HCT116 (cell line): ENCODE measurements around the gene RTN4RL2. TPM values are rescaled to one million over a fixed set of nuclear protein-coding genes. Genes with fewer than 3 reads are reported as not detected.

Source experiments
- ATAC-seq: fragments of 200-7000 bp; cut with Tn5 transposase; 2 replicates; pipeline ENCODE4 v1.9.1; 2020; ENCODE audit warnings: mild to moderate bottlenecking, moderate library complexity
- BruUV-seq: library from RNA; stranded (reverse); fragments of 400-500 nt; replicated peaks from 2 replicates; lab custom pipeline; 2021; lab: Mats Ljungman, UMichigan
- CTCF ChIA-PET: fragments of 300-600 bp; sonication (Branson Sonifier 250); formaldehyde crosslinking; loops from one replicate; lab custom pipeline; 2021; ENCODE audit warnings: antibody characterized with exemption; lab: Charles Lee
- POLR2A ChIA-PET: fragments of 300-600, 350-600 bp; sonication (Branson Sonifier 250); formaldehyde crosslinking; loops from one replicate; lab custom pipeline; 2021; ENCODE audit warnings: antibody characterized with exemption; lab: Charles Lee
- RAD21 ChIA-PET, 2 experiments: fragments of 300-600 bp; sonication (Branson Sonifier 250); formaldehyde crosslinking; loops; one replicate each; lab custom pipeline; 2023; ENCODE audit warnings: low total read pairs in 2 of 2; ENCODE audit not compliant: uncharacterized antibody in 2 of 2, unreplicated experiment in 2 of 2, low non-redundant PET in 1 of 2; lab: Charles Lee
- DNase-seq: peaks from one replicate; pipeline ENCODE4 v3.0.0-alpha.2; 2010; ENCODE audit warnings: low read depth, low spot score
- H2AFZ ChIP-seq: fragments of 200-600 bp; shearing (Covaris generic), sonication (generic); 2 replicates; pipeline ENCODE4 v1.6.1; 2017; ENCODE audit warnings: low read depth, mixed run types, mixed read lengths, antibody characterized with exemption, low read length; ENCODE audit not compliant: poor library complexity, severe bottlenecking
- H3K27ac ChIP-seq: 2 replicates; pipeline ENCODE4 v1.5.1; 2012; ENCODE audit warnings: low read depth, low read length
- H3K27me3 ChIP-seq: fragments of 200-600 bp; sonication (generic); 2 replicates; pipeline ENCODE4 v1.6.1; 2016; ENCODE audit warnings: mixed run types, low read length, mixed read lengths; ENCODE audit not compliant: insufficient read depth
- H3K36me3 ChIP-seq, 2 experiments: fragments of 200-500 bp in 1 of 2; fragments of 200-600 bp in 1 of 2; sonication (Bioruptor generic) in 1 of 2; sonication (generic) in 1 of 2; 2 replicates each; pipeline versions ENCODE4 v1.5.1 to v1.6.1; 2014 to 2016; ENCODE audit warnings: low read length in 2 of 2, inconsistent platforms in 1 of 2, mixed read lengths in 1 of 2, mixed run types in 1 of 2; ENCODE audit not compliant: insufficient read depth in 2 of 2, control insufficient read depth in 1 of 2
- H3K4me1 ChIP-seq, 2 experiments: fragments of 200-600 bp in 1 of 2; sonication (generic) in 1 of 2; 2 replicates each; pipeline versions ENCODE4 v1.5.1 to v1.6.1; 2012 to 2017; ENCODE audit warnings: low read length in 2 of 2, inconsistent platforms in 1 of 2, mild to moderate bottlenecking in 1 of 2, mixed read lengths in 1 of 2, mixed run types in 1 of 2, moderate library complexity in 1 of 2; ENCODE audit not compliant: insufficient read depth in 2 of 2, control insufficient read depth in 1 of 2
- H3K4me2 ChIP-seq: fragments of 200-600 bp; sonication (generic); 2 replicates; pipeline ENCODE4 v1.6.1; 2017; ENCODE audit warnings: mixed run types, low read length, mixed read lengths
- H3K4me3 ChIP-seq, 2 experiments: fragments of 200-600 bp in 1 of 2; sonication (generic) in 1 of 2; replicated peaks in 1 of 2; 2 replicates each; pipeline ENCODE4 v1.5.1; 2011 to 2016; ENCODE audit warnings: low read length in 2 of 2, control low read depth in 1 of 2, low read depth in 1 of 2, mild to moderate bottlenecking in 1 of 2, mixed read lengths in 1 of 2, mixed run types in 1 of 2
- H3K79me2 ChIP-seq: fragments of 200-600 bp; sonication (generic); 2 replicates; pipeline ENCODE4 v1.6.1; 2017; ENCODE audit warnings: mild to moderate bottlenecking, mixed run types, low read length, moderate library complexity, mixed read lengths; ENCODE audit not compliant: insufficient read depth
- H3K9ac ChIP-seq: fragments of 200-600 bp; sonication (generic); 2 replicates; pipeline ENCODE4 v1.6.1; 2016; ENCODE audit warnings: low read length, mixed read lengths
- H3K9me2 ChIP-seq: fragments of 200-600 bp; sonication (generic), shearing (Covaris generic); 2 replicates; pipeline ENCODE4 v1.6.1; 2017; ENCODE audit warnings: mixed run types, mild to moderate bottlenecking, moderate library complexity; ENCODE audit not compliant: insufficient read depth
- H3K9me3 ChIP-seq, 2 experiments: fragments of 200-500 bp in 1 of 2; fragments of 200-600 bp in 1 of 2; sonication (Bioruptor generic) in 1 of 2; sonication (generic) in 1 of 2; 2 replicates each; pipeline ENCODE4 v1.6.1; 2014 to 2017; ENCODE audit warnings: low read length in 2 of 2, mixed read lengths in 2 of 2, inconsistent platforms in 1 of 2, low read depth in 1 of 2, mild to moderate bottlenecking in 1 of 2, mixed run types in 1 of 2, moderate library complexity in 1 of 2; ENCODE audit not compliant: control insufficient read depth in 1 of 2, insufficient read depth in 1 of 2
- H4K20me1 ChIP-seq: fragments of 200-600 bp; sonication (generic), shearing (Covaris generic); 2 replicates; pipeline ENCODE4 v1.6.1; 2017; ENCODE audit warnings: mixed run types, mild to moderate bottlenecking, moderate library complexity; ENCODE audit not compliant: insufficient read depth
- CBX3 ChIP-seq: IDR thresholded peaks from 2 replicates; pipeline ENCODE4 v1.6.1; 2012; ENCODE audit warnings: low read depth
- CEBPB ChIP-seq: IDR thresholded peaks from 2 replicates; pipeline ENCODE4 v1.6.1; 2012; ENCODE audit warnings: low read depth
- ELF1 ChIP-seq: IDR thresholded peaks from 2 replicates; pipeline ENCODE4 v1.6.1; 2012; ENCODE audit warnings: low read depth, borderline replicate concordance
- JUND ChIP-seq: IDR thresholded peaks from 2 replicates; pipeline ENCODE4 v1.6.1; 2012
- intact Hi-C: fragments of 100-400 bp; cut with micrococcal nuclease; formaldehyde crosslinking; loops from 2 replicates; pipeline ENCODE4 v1.10.0; 2022
- total RNA-seq: library from RNA; stranded (reverse); gene quantifications from one replicate; pipeline ENCODE4 v1.2.1, GENCODE V29; 2021; ENCODE audit not compliant: unreplicated experiment
- TF ChIP-seq, protein P1 (sequence below): IDR thresholded peaks from 2 replicates; pipeline ENCODE4 v1.6.1; 2011; ENCODE audit warnings: mild to moderate bottlenecking, low read length, moderate library complexity; ENCODE audit not compliant: insufficient replicate concordance; ENCODE audit errors: extremely low read depth
- TF ChIP-seq, protein P2 (sequence below): IDR thresholded peaks from 2 replicates; pipeline ENCODE4 v1.6.1; 2012

Gene RTN4RL2
- total RNA-seq, 1 experiment from 2014 or later: 24.0 TPM

- BruUV-seq: no TSS peak
- no peak for TF ChIP-seq ELF1
- no peak for TF ChIP-seq CEBPB
- no peak for TF ChIP-seq JUND
- TF ChIP-seq CBX3: no peak
- TF ChIP-seq, protein P1, sequence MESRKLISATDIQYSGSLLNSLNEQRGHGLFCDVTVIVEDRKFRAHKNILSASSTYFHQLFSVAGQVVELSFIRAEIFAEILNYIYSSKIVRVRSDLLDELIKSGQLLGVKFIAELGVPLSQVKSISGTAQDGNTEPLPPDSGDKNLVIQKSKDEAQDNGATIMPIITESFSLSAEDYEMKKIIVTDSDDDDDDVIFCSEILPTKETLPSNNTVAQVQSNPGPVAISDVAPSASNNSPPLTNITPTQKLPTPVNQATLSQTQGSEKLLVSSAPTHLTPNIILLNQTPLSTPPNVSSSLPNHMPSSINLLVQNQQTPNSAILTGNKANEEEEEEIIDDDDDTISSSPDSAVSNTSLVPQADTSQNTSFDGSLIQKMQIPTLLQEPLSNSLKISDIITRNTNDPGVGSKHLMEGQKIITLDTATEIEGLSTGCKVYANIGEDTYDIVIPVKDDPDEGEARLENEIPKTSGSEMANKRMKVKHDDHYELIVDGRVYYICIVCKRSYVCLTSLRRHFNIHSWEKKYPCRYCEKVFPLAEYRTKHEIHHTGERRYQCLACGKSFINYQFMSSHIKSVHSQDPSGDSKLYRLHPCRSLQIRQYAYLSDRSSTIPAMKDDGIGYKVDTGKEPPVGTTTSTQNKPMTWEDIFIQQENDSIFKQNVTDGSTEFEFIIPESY: no peak
- TF ChIP-seq, protein P2, sequence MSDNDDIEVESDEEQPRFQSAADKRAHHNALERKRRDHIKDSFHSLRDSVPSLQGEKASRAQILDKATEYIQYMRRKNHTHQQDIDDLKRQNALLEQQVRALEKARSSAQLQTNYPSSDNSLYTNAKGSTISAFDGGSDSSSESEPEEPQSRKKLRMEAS: no peak
- H3K79me2 ChIP-seq: no peaks in the 10 kb centered on the region
These were observed 17.3 kb downstream of the RTN4RL2 start for GRCh38 chr11:57477507-57478189.

More at GRCh38 chr11:57477507-57478189, 17.3 kb downstream of the RTN4RL2 start:
- ChIA-PET RAD21 (no interaction called here), CTCF (interaction anchor here (1.7 to 2.0 kb wide), 2 partner anchors 16 to 50 kb away, joined by 5 to 6 read pairs; no protein-coding TSS in a partner anchor), POLR2A (no interaction called here)
- H3K4me1 ChIP-seq: no peaks in the 10 kb centered on the region
- no peaks in the 10 kb centered on the region for H4K20me1 ChIP-seq
- H2AFZ ChIP-seq: no peak overlapping the region
- H3K27ac ChIP-seq: no peak overlapping the region
- DNase-seq: no peak
- no peak overlapping the region for H3K4me2 ChIP-seq
- no peaks in the 10 kb centered on the region for H3K36me3 ChIP-seq
- no peak overlapping the region for H3K4me3 ChIP-seq
- no peak overlapping the region for H3K9ac ChIP-seq
- no peak for ATAC-seq
- H3K27me3 ChIP-seq: no peaks in the 10 kb centered on the region
- intact Hi-C loops: no loop called here
- H3K9me2 ChIP-seq: no peaks in the 10 kb centered on the region
- no peaks in the 10 kb centered on the region for H3K9me3 ChIP-seq
